Prostate gland (tissue), 2 donors: Measurements from ENCODE around the gene HES1.

Source experiments
- CTCF ChIP-seq, 4 experiments: fragments of 200-600 bp in 2 of 4; fragments of 450-650 bp in 2 of 4; sonication (generic) in 2 of 4; IDR thresholded peaks; 1 replicate in 3 of 4; 2 replicates in 1 of 4; pipeline ENCODE4 v1.5.1; 2016 to 2019; ENCODE audit warnings: antibody characterized with exemption in 4 of 4, mild to moderate bottlenecking in 2 of 4, moderate library complexity in 2 of 4
- POLR2A ChIP-seq: fragments of 450-650 bp; IDR thresholded peaks from one replicate; pipeline ENCODE4 v1.6.1; 2016; ENCODE audit warnings: antibody characterized with exemption, mild to moderate bottlenecking

DNA sequence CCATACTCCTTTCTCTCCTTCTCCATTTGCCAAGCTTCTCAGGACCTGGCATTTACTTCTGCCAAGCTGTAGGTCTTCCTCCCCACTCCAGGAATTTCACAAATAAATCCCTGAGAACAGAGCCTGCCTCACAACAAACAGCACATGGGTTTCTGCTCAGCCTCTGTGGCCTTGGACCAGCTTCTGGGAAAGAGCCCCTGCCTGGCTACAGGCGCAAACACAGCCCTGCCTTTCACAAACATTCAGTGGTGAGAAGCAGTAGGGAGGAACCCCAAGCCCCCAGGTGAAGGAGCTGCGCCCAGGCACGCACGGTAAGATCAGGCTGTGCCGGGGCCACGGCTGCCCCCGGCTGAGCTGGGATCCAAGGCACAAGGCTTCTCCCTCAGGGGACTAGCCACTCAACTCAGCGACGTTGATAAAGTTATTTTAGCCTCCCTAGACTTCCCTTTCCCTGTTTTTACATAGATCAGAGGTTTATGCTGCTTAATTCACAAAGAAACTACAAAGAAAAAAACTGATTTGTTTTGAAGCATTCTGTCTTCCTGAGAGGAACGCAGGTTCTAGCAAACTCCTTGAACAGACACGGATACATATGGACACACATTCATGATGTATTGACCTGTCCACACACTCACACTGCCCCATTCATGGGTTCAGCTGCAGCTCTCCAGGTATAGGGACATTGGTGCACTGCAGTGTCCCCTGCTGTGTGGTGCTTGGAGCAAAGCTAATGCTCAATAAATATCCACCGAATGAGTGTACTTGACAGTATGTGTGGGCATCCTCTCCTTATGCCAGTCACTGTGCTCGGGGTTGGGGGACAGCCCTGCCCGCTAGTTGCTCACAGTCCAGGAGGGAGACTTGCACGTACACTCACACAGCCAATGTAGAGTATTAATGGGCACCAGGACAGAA is 25.4 kb downstream of the HES1 start:
- no peak for TF ChIP-seq CTCF (IDR thresholded peaks at IDR 0.05)
- TF ChIP-seq POLR2A: peak; percentile 36
